ENCODE results near the gene OR1E2. TPM values are rescaled to one million over a fixed set of nuclear protein-coding genes. Genes with fewer than 3 reads are reported as not detected.
"Not testable (repeated sequence)": the region's sequence is repeated elsewhere in the genome, so short reads cannot be mapped to it uniquely, and the experiment has no call there.

The OR1E2 gene
- total RNA-seq, 2 donors from 2014 or later = not detected

- ATAC-seq (ENCODE audit: insufficient number of reproducible peaks, low FRiP score, low read depth) (no peak), DNase-seq (ENCODE audit: low spot score) (no peak)
- no peaks in the 10 kb centered on the region for H3K9me3 ChIP-seq
- no peak overlapping the region for H3K27ac ChIP-seq
- no peaks in the 10 kb centered on the region for H3K36me3 ChIP-seq
- no peak for TF ChIP-seq CTCF (IDR thresholded peaks at IDR 0.05)
- no peaks in the 10 kb centered on the region for H3K4me1 ChIP-seq (ENCODE audit: control insufficient read depth in 1 of 2, low read depth in 2 of 2)
- no peaks in the 10 kb centered on the region for H3K27me3 ChIP-seq (replicated peaks; ENCODE audit: insufficient read depth)
- no peak overlapping the region for H3K4me3 ChIP-seq
Observed at GRCh38 chr17:3474212-3474611, 40.6 kb upstream of the OR1E2 start.

- Histone ChIP-seq H3K27ac (no peak overlapping the region), H3K36me3 (no peaks in the 10 kb centered on the region), H3K27me3 (replicated peaks; ENCODE audit: insufficient read depth) (no peaks in the 10 kb centered on the region), H3K9me3 (no peaks in the 10 kb centered on the region), H3K4me1 (ENCODE audit: control insufficient read depth in 1 of 2, low read depth in 2 of 2) (no peaks in the 10 kb centered on the region), H3K4me3 (no peak overlapping the region)
- no peak for TF ChIP-seq CTCF (IDR thresholded peaks at IDR 0.05)
- no peak for DNase-seq (ENCODE audit: low spot score)
- ATAC-seq (ENCODE audit: insufficient number of reproducible peaks, low FRiP score, low read depth) = no peak
Observed at GRCh38 chr17:3472137-3472536, 38.5 kb upstream of the OR1E2 start.

- H3K4me1 ChIP-seq (ENCODE audit: control insufficient read depth in 1 of 2, low read depth in 2 of 2) = no peaks in the 10 kb centered on the region
- H3K4me3 ChIP-seq = no peak within 1 kb of the TSS
- no peak for ATAC-seq (ENCODE audit: insufficient number of reproducible peaks, low FRiP score, low read depth)
- no peaks in the 10 kb centered on the region for H3K27me3 ChIP-seq (replicated peaks; ENCODE audit: insufficient read depth)
- DNase-seq (ENCODE audit: low spot score) = no peak
- H3K27ac ChIP-seq = no peak within 1 kb of the TSS
- no peaks in the 10 kb centered on the region for H3K9me3 ChIP-seq
- no peak for TF ChIP-seq CTCF (IDR thresholded peaks at IDR 0.05)
- H3K36me3 ChIP-seq = no peaks in the 10 kb centered on the region
Observed at GRCh38 chr17:3471599-3471998, 38.0 kb upstream of the OR1E2 start, which contains the start of gene SPATA22. TSS of gene SPATA22 (minus strand) at chr17:3471819. CDS start at chr17:3469325, 2,494 bp downstream.

GRCh38 chr17:3469529-3469928, 35.9 kb upstream of the OR1E2 start:
- no peaks in the 10 kb centered on the region for H3K36me3 ChIP-seq
- no peaks in the 10 kb centered on the region for H3K27me3 ChIP-seq (replicated peaks; ENCODE audit: insufficient read depth)
- H3K4me3 ChIP-seq = no peak overlapping the region
- H3K4me1 ChIP-seq (ENCODE audit: control insufficient read depth in 1 of 2, low read depth in 2 of 2) = no peaks in the 10 kb centered on the region
- TF ChIP-seq CTCF (IDR thresholded peaks at IDR 0.05) = no peak
- H3K9me3 ChIP-seq = no peaks in the 10 kb centered on the region
- DNase-seq (ENCODE audit: low spot score) (no peak), ATAC-seq (ENCODE audit: insufficient number of reproducible peaks, low FRiP score, low read depth) (no peak)
- no peak overlapping the region for H3K27ac ChIP-seq

GRCh38 chr17:3466355-3466754, 32.7 kb upstream of the OR1E2 start:
- not testable (repeated sequence) for H3K27me3 ChIP-seq (replicated peaks; ENCODE audit: insufficient read depth); H3K4me1 ChIP-seq (ENCODE audit: control insufficient read depth in 1 of 2, low read depth in 2 of 2); H3K36me3 ChIP-seq; H3K27ac ChIP-seq; H3K9me3 ChIP-seq; ATAC-seq (ENCODE audit: insufficient number of reproducible peaks, low FRiP score, low read depth); DNase-seq (ENCODE audit: low spot score); H3K4me3 ChIP-seq

GRCh38 chr17:3448059-3448665, 14.5 kb upstream of the OR1E2 start:
- Histone ChIP-seq H3K27me3 (replicated peaks; ENCODE audit: insufficient read depth) (no peaks in the 10 kb centered on the region), H3K4me3 (no peak overlapping the region), H3K36me3 (no peaks in the 10 kb centered on the region), H3K4me1 (ENCODE audit: control insufficient read depth in 1 of 2, low read depth in 2 of 2) (no peaks in the 10 kb centered on the region), H3K27ac (no peak overlapping the region), H3K9me3 (no peaks in the 10 kb centered on the region)
- DNase-seq (ENCODE audit: low spot score) (no peak), ATAC-seq (ENCODE audit: insufficient number of reproducible peaks, low FRiP score, low read depth) (no peak)
- TF ChIP-seq CTCF (IDR thresholded peaks at IDR 0.05) = no peak

All from thoracic aorta (tissue), 2 donors.